GM06990 (cell line): Measurements from ENCODE around the gene HBZ.
A peak's percentile ranks its signal among the peaks of the same experiment; 100 is the strongest.

Experiments used
- DNase-seq: peaks from one replicate; pipeline ENCODE4 v3.0.0-alpha.2; 2011; ENCODE audit not compliant: insufficient read length; ENCODE audit errors: extremely low read depth
- H3K27me3 ChIP-seq: replicated peaks from 2 replicates; pipeline ENCODE4 v1.6.0; 2011; ENCODE audit warnings: low read length; ENCODE audit not compliant: control insufficient read depth, insufficient read depth
- H3K36me3 ChIP-seq: 2 replicates; pipeline ENCODE4 v1.5.1; 2011; ENCODE audit warnings: low read length; ENCODE audit not compliant: control insufficient read depth, insufficient read depth
- H3K4me3 ChIP-seq: replicated peaks from 2 replicates; pipeline ENCODE4 v1.5.1; 2011; ENCODE audit warnings: low read depth, mild to moderate bottlenecking, control low read depth, low read length
- TF ChIP-seq, protein P1 (sequence below): IDR thresholded peaks from 2 replicates; pipeline ENCODE4 v1.5.1; 2011; ENCODE audit warnings: low read length, control low read depth, mild to moderate bottlenecking, inconsistent platforms; ENCODE audit not compliant: insufficient read depth, poor library complexity, severe bottlenecking

Gene HBZ

GRCh38 chr16:180681-181564, 28.5 kb downstream of the HBZ start:
- Histone ChIP-seq H3K36me3 (peaks cover 3% of the 10 kb centered on the region), H3K27me3 (peaks cover 2% of the 10 kb centered on the region; the same call in 1 of the 2 replicates), H3K4me3 (no peak overlapping the region)
- TF ChIP-seq, protein P1, sequence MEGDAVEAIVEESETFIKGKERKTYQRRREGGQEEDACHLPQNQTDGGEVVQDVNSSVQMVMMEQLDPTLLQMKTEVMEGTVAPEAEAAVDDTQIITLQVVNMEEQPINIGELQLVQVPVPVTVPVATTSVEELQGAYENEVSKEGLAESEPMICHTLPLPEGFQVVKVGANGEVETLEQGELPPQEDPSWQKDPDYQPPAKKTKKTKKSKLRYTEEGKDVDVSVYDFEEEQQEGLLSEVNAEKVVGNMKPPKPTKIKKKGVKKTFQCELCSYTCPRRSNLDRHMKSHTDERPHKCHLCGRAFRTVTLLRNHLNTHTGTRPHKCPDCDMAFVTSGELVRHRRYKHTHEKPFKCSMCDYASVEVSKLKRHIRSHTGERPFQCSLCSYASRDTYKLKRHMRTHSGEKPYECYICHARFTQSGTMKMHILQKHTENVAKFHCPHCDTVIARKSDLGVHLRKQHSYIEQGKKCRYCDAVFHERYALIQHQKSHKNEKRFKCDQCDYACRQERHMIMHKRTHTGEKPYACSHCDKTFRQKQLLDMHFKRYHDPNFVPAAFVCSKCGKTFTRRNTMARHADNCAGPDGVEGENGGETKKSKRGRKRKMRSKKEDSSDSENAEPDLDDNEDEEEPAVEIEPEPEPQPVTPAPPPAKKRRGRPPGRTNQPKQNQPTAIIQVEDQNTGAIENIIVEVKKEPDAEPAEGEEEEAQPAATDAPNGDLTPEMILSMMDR = no peak
- DNase-seq = peak; percentile 85

- peaks cover 2% of the 10 kb centered on the region; the same call in 1 of the 2 replicates for H3K27me3 ChIP-seq
- H3K36me3 ChIP-seq = peaks cover 3% of the 10 kb centered on the region
- H3K4me3 ChIP-seq = no peak overlapping the region
- no peak for DNase-seq
- TF ChIP-seq, protein P1 = peak; percentile 84
Measured at GRCh38 chr16:181565-182021, 29.1 kb downstream of the HBZ start.

GRCh38 chr16:183005-183404, 30.6 kb downstream of the HBZ start:
- TF ChIP-seq, protein P1 = no peak
- H3K27me3 ChIP-seq = no peaks in the 10 kb centered on the region

DNA sequence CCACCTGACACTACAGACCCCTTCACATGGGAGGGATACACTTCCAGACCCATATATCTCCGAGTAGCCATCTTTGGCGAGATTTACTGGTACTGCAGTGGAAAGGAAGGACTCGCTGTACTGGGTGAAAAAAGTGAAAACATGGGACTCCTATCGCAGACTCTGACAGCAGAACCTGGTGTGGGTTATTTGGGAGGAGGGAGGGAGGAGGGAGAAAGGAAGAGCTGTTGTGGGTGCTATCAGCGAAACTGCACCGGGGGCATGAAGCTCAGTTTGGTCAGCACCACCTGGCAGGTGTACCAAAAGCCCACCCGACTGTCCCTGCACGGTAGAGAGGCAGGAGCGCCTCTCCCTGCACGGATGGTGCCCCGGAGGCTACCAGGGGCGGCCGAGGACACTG, 32.8 kb downstream of the HBZ start:
- Histone ChIP-seq H3K36me3 (peaks cover 25% of the 10 kb centered on the region), H3K4me3 (no peak overlapping the region), H3K27me3 (no peaks in the 10 kb centered on the region)
- TF ChIP-seq, protein P1 = no peak
- DNase-seq = no peak

More at GRCh38 chr16:183005-183404, 30.6 kb downstream of the HBZ start:
- no peak overlapping the region for H3K4me3 ChIP-seq
- peaks cover 10% of the 10 kb centered on the region for H3K36me3 ChIP-seq
- no peak for DNase-seq

DNA sequence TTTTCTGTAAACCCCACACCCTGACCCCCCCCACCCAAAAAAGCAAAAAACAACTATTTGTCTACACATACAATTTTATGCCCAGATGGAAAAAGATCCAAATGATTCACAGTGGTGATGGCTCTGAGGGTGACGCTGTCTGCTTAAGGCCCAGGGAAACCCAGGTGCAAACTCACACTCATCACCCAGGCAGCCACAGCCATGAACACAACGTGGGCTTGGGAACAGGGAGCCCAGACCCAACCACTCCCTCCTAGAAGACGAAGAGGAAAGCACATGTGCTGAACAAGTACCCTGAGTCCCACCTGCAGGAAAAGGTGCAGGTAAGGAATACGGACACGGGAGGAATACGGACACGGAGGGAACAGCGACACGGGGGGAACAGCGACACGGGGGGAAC, 33.2 kb downstream of the HBZ start:
- no peaks in the 10 kb centered on the region for H3K27me3 ChIP-seq
- H3K4me3 ChIP-seq = no peak overlapping the region
- H3K36me3 ChIP-seq = peaks cover 25% of the 10 kb centered on the region
- TF ChIP-seq, protein P1 = no peak
- DNase-seq = no peak
